HEK293 (cell line): ENCODE data around the gene MPZL3.

ENCODE experiments used
- CTCF ChIA-PET: fragments of 350-600 bp; formaldehyde crosslinking; extraction: SDS; loops from one replicate; lab custom pipeline; 2021; ENCODE audit warnings: antibody characterized with exemption; lab: Yijun Ruan, JAX
- POLR2A ChIA-PET: fragments of 300-600 bp; formaldehyde crosslinking; extraction: SDS; loops from one replicate; lab custom pipeline; 2020; ENCODE audit warnings: antibody characterized with exemption, inconsistent platforms; lab: Yijun Ruan, JAX
- H3K27ac ChIP-seq: fragments of 200-500 bp; sonication (Bioruptor generic); 2 replicates; pipeline ENCODE4 v1.5.1; 2014; ENCODE audit warnings: low read depth, low read length, control low read depth, inconsistent platforms; ENCODE audit errors: extremely low read depth
- H3K36me3 ChIP-seq, 2 experiments: fragments of 200-500 bp in 1 of 2; sonication (Bioruptor generic) in 1 of 2; 1 replicate in 1 of 2; 2 replicates in 1 of 2; pipeline ENCODE4 v1.5.1; 2014 to 2017; ENCODE audit warnings: inconsistent platforms in 2 of 2, low read length in 2 of 2; ENCODE audit not compliant: control insufficient read depth in 2 of 2, insufficient read depth in 1 of 2
- H3K4me1 ChIP-seq: fragments of 200-500 bp; sonication (Bioruptor generic); 2 replicates; pipeline ENCODE4 v1.5.1; 2014; ENCODE audit warnings: mild to moderate bottlenecking, low read length, inconsistent platforms; ENCODE audit not compliant: control insufficient read depth, insufficient read depth
- H3K4me3 ChIP-seq: 2 replicates; pipeline ENCODE4 v1.5.1; 2011; ENCODE audit warnings: low read depth, mild to moderate bottlenecking, control low read depth, low read length, moderate library complexity
- H3K9me3 ChIP-seq: fragments of 200-500 bp; sonication (Bioruptor generic); 2 replicates; pipeline ENCODE4 v1.5.1; 2014; ENCODE audit warnings: low read depth, low read length, inconsistent platforms; ENCODE audit not compliant: control insufficient read depth, insufficient read depth
- EGR2 ChIP-seq: fragments of 450-650 bp; formaldehyde crosslinking; IDR thresholded peaks from 2 replicates; pipeline ENCODE4 v1.5.1; 2016; ENCODE audit warnings: low read depth, missing biosample characterization, missing genetic modification characterization
- ELK4 ChIP-seq: IDR thresholded peaks from 2 replicates; pipeline ENCODE4 v1.6.1; 2011; ENCODE audit warnings: mild to moderate bottlenecking, low read depth, low read length, borderline replicate concordance
- GFI1B ChIP-seq: fragments of 450-650 bp; formaldehyde crosslinking; IDR thresholded peaks from 2 replicates; pipeline ENCODE4 v1.5.1; 2016; ENCODE audit warnings: missing biosample characterization, missing genetic modification characterization
- KLF16 ChIP-seq: fragments of 450-650 bp; formaldehyde crosslinking; IDR thresholded peaks from 2 replicates; pipeline ENCODE4 v1.5.1; 2017; ENCODE audit warnings: missing biosample characterization, missing genetic modification characterization
- PRDM4 ChIP-seq: fragments of 450-650 bp; formaldehyde crosslinking; IDR thresholded peaks from 2 replicates; pipeline ENCODE4 v1.5.1; 2017; ENCODE audit warnings: missing biosample characterization, missing genetic modification characterization
- REPIN1 ChIP-seq: fragments of 450-650 bp; formaldehyde crosslinking; IDR thresholded peaks from 2 replicates; pipeline ENCODE4 v1.5.1; 2017; ENCODE audit warnings: missing biosample characterization, missing genetic modification characterization, low read depth
- SETDB1 ChIP-seq: IDR thresholded peaks from one replicate; pipeline ENCODE4 v1.6.1; 2017; ENCODE audit warnings: mild to moderate bottlenecking, low read length, moderate library complexity, mixed read lengths; ENCODE audit not compliant: insufficient read length
- ZBTB8A ChIP-seq: fragments of 450-650 bp; formaldehyde crosslinking; IDR thresholded peaks from 2 replicates; pipeline ENCODE4 v1.5.1; 2016; ENCODE audit warnings: missing biosample characterization, missing genetic modification characterization
- ZFHX2 ChIP-seq: fragments of 450-650 bp; formaldehyde crosslinking; conservative IDR thresholded peaks from 2 replicates; pipeline ENCODE4 v1.5.1; 2016; ENCODE audit warnings: missing biosample characterization, missing genetic modification characterization
- ZNF112 ChIP-seq: fragments of 450-650 bp; formaldehyde crosslinking; IDR thresholded peaks from 2 replicates; pipeline ENCODE4 v1.5.0; 2017; ENCODE audit warnings: missing biosample characterization, missing genetic modification characterization
- ZNF155 ChIP-seq: fragments of 450-650 bp; formaldehyde crosslinking; IDR thresholded peaks from 2 replicates; pipeline ENCODE4 v1.5.1; 2016; ENCODE audit warnings: missing biosample characterization, missing genetic modification characterization
- ZNF16 ChIP-seq: fragments of 450-650 bp; formaldehyde crosslinking; IDR thresholded peaks from 2 replicates; pipeline ENCODE4 v1.5.1; 2016; ENCODE audit warnings: low read depth, missing biosample characterization, missing genetic modification characterization
- ZNF169 ChIP-seq: fragments of 450-650 bp; formaldehyde crosslinking; IDR thresholded peaks from 2 replicates; pipeline ENCODE4 v1.5.1; 2016; ENCODE audit warnings: missing biosample characterization, missing genetic modification characterization
- ZNF2 ChIP-seq: fragments of 450-650 bp; formaldehyde crosslinking; IDR thresholded peaks from 2 replicates; pipeline ENCODE4 v1.5.1; 2016; ENCODE audit warnings: missing biosample characterization, missing genetic modification characterization
- ZNF248 ChIP-seq: fragments of 450-650 bp; formaldehyde crosslinking; IDR thresholded peaks from 2 replicates; pipeline ENCODE4 v1.5.1; 2017; ENCODE audit warnings: missing biosample characterization, missing genetic modification characterization
- ZNF280D ChIP-seq: fragments of 450-650 bp; formaldehyde crosslinking; IDR thresholded peaks from 2 replicates; pipeline ENCODE4 v1.5.1; 2016; ENCODE audit warnings: missing biosample characterization, missing genetic modification characterization
- ZNF324 ChIP-seq: fragments of 450-650 bp; formaldehyde crosslinking; IDR thresholded peaks from 2 replicates; pipeline ENCODE4 v1.5.1; 2016; ENCODE audit warnings: missing biosample characterization, missing genetic modification characterization
- ZNF423 ChIP-seq: fragments of 450-650 bp; formaldehyde crosslinking; IDR thresholded peaks from 2 replicates; pipeline ENCODE4 v1.5.1; 2016; ENCODE audit warnings: missing biosample characterization, missing genetic modification characterization
- ZNF449 ChIP-seq: fragments of 450-650 bp; formaldehyde crosslinking; IDR thresholded peaks from 2 replicates; pipeline ENCODE4 v1.5.1; 2017; ENCODE audit warnings: missing biosample characterization, mild to moderate bottlenecking, missing genetic modification characterization, moderate library complexity
- ZNF529 ChIP-seq: fragments of 450-650 bp; formaldehyde crosslinking; IDR thresholded peaks from 2 replicates; pipeline ENCODE4 v1.5.1; 2017; ENCODE audit warnings: missing genetic modification characterization, missing biosample characterization; ENCODE audit not compliant: insufficient replicate concordance
- ZNF560 ChIP-seq: fragments of 450-650 bp; formaldehyde crosslinking; IDR thresholded peaks from 2 replicates; pipeline ENCODE4 v1.5.1; 2017; ENCODE audit warnings: missing biosample characterization, missing genetic modification characterization, borderline replicate concordance
- ZNF645 ChIP-seq: fragments of 450-650 bp; formaldehyde crosslinking; IDR thresholded peaks from 2 replicates; pipeline ENCODE4; 2016; ENCODE audit warnings: missing biosample characterization, missing genetic modification characterization
- ZNF692 ChIP-seq: fragments of 450-650 bp; formaldehyde crosslinking; IDR thresholded peaks from 2 replicates; pipeline ENCODE4 v1.5.1; 2016; ENCODE audit warnings: missing biosample characterization, missing genetic modification characterization
- ZNF701 ChIP-seq: fragments of 450-650 bp; formaldehyde crosslinking; IDR thresholded peaks from 2 replicates; pipeline ENCODE4 v1.5.1; 2016; ENCODE audit warnings: missing biosample characterization, missing genetic modification characterization
- ZNF747 ChIP-seq: fragments of 450-650 bp; formaldehyde crosslinking; IDR thresholded peaks from 2 replicates; pipeline ENCODE4 v1.5.1; 2016; ENCODE audit warnings: missing biosample characterization, missing genetic modification characterization

Gene MPZL3

GRCh38 chr11:118202599-118203422 is 49.4 kb downstream of the MPZL3 start:
- ChIA-PET POLR2A (no interaction called here), CTCF (interaction anchor here (0.6 to 1.0 kb wide), 2 partner anchors 39 to 101 kb away, joined by 3 to 5 read pairs; no protein-coding TSS in a partner anchor)
- no peaks in the 10 kb centered on the region for H3K36me3 ChIP-seq
- H3K9me3 ChIP-seq = no peaks in the 10 kb centered on the region
- H3K4me1 ChIP-seq = no peaks in the 10 kb centered on the region
- no peak overlapping the region for H3K4me3 ChIP-seq
- no peak overlapping the region for H3K27ac ChIP-seq
- TF ChIP-seq ZNF747 (no peak), ZNF645 (tag by site-specific recombination) (no peak), ZNF701 (tag by site-specific recombination) (no peak), ZNF2 (no peak), ZNF16 (no peak), ZNF324 (no peak), ZNF692 (tag by site-specific recombination) (no peak), ZNF529 (tag by site-specific recombination) (no peak), EGR2 (no peak), GFI1B (no peak), PRDM4 (no peak)
- TF ChIP-seq, all 188 proteins: peak for 0

- ChIA-PET POLR2A (no interaction called here), CTCF (interaction anchor here (0.6 kb wide), 1 partner anchor 102 kb away, joined by 3 read pairs; no protein-coding TSS in a partner anchor)
- Histone ChIP-seq H3K9me3 (no peaks in the 10 kb centered on the region), H3K4me1 (no peaks in the 10 kb centered on the region), H3K36me3 (no peaks in the 10 kb centered on the region), H3K27ac (no peak overlapping the region), H3K4me3 (no peak overlapping the region)
- TF ChIP-seq ZNF2 (no peak), ZNF280D (tag by site-specific recombination) (no peak), ZNF155 (no peak), ZFHX2 (tag by site-specific recombination) (no peak), REPIN1 (tag by site-specific recombination) (no peak), ZNF248 (tag by site-specific recombination) (no peak), KLF16 (tag by site-specific recombination) (no peak), SETDB1 (no peak), ZNF169 (tag by site-specific recombination) (no peak), ZNF16 (no peak), ELK4 (no peak), ZNF449 (no peak), ZNF423 (tag by site-specific recombination) (no peak), ZNF560 (tag by site-specific recombination) (no peak), ZNF112 (tag by site-specific recombination) (no peak), ZBTB8A (tag by site-specific recombination) (no peak)
Measured at GRCh38 chr11:118201966-118202365, 50.2 kb downstream of the MPZL3 start.
